Ishikawa (cell line): ENCODE results near the gene DSCAML1.

Experiments
- CEBPB ChIP-seq: IDR thresholded peaks from 2 replicates; pipeline ENCODE4 v1.6.1; 2012
- CREB1 ChIP-seq: IDR thresholded peaks from 2 replicates; pipeline ENCODE4 v1.6.1; 2012; ENCODE audit warnings: low read depth
- EGR1 ChIP-seq: IDR thresholded peaks from 2 replicates; pipeline ENCODE4 v1.6.1; 2012
- EP300 ChIP-seq: IDR thresholded peaks from 2 replicates; pipeline ENCODE4 v1.6.1; 2012; ENCODE audit warnings: borderline replicate concordance
- FOXM1 ChIP-seq: IDR thresholded peaks from 2 replicates; pipeline ENCODE4 v1.6.1; 2012; ENCODE audit warnings: low read depth, borderline replicate concordance
- MAX ChIP-seq: IDR thresholded peaks from 2 replicates; pipeline ENCODE4 v1.6.1; 2012
- NFIC ChIP-seq: IDR thresholded peaks from 2 replicates; pipeline ENCODE4 v1.6.1; 2012
- RAD21 ChIP-seq: IDR thresholded peaks from 2 replicates; pipeline ENCODE4 v1.6.1; 2012; ENCODE audit warnings: low read depth
- REST ChIP-seq: IDR thresholded peaks from 2 replicates; pipeline ENCODE4 v1.6.1; 2012; ENCODE audit warnings: low read depth, mild to moderate bottlenecking
- TAF1 ChIP-seq: IDR thresholded peaks from 2 replicates; pipeline ENCODE4 v1.6.1; 2012; ENCODE audit warnings: low read depth, mild to moderate bottlenecking
- TCF12 ChIP-seq: IDR thresholded peaks from 2 replicates; pipeline ENCODE4 v1.6.1; 2012; ENCODE audit warnings: low read depth
- TEAD4 ChIP-seq: IDR thresholded peaks from 2 replicates; pipeline ENCODE4 v1.6.1; 2012
- USF1 ChIP-seq: IDR thresholded peaks from 2 replicates; pipeline ENCODE4 v1.6.1; 2012
- YY1 ChIP-seq: IDR thresholded peaks from 2 replicates; pipeline ENCODE4 v1.6.1; 2012; ENCODE audit warnings: low read depth
- ZBTB7A ChIP-seq: IDR thresholded peaks from 2 replicates; pipeline ENCODE4 v1.6.1; 2012; ENCODE audit warnings: low read depth

Gene DSCAML1

GRCh38 chr11:117419482-117420142 is 377.4 kb downstream of the DSCAML1 start:
- TF ChIP-seq REST: no peak
- no peak for TF ChIP-seq CEBPB
- no peak for TF ChIP-seq USF1
- no peak for TF ChIP-seq TCF12
- TF ChIP-seq EP300: no peak
- no peak for TF ChIP-seq ZBTB7A
- TF ChIP-seq NFIC: no peak
- no peak for TF ChIP-seq CREB1
- TF ChIP-seq RAD21: no peak

- no peak for TF ChIP-seq USF1
Measured at GRCh38 chr11:117418737-117419481, 378.1 kb downstream of the DSCAML1 start.

GRCh38 chr11:117417856-117418255 is 379.2 kb downstream of the DSCAML1 start:
- TF ChIP-seq TCF12 (no peak), EGR1 (no peak), TAF1 (no peak), EP300 (no peak), REST (no peak), ZBTB7A (no peak), YY1 (no peak), FOXM1 (no peak), RAD21 (no peak), CREB1 (no peak), MAX (no peak)

GRCh38 chr11:117417342-117417741 is 379.7 kb downstream of the DSCAML1 start:
- TF ChIP-seq EGR1: no peak
- TF ChIP-seq TAF1: no peak
- no peak for TF ChIP-seq REST
- TF ChIP-seq RAD21: no peak
- no peak for TF ChIP-seq EP300
- no peak for TF ChIP-seq TCF12
- TF ChIP-seq TEAD4: no peak

- TF ChIP-seq CREB1: no peak
- TF ChIP-seq TAF1: no peak
- TF ChIP-seq TEAD4: no peak
- no peak for TF ChIP-seq EGR1
- no peak for TF ChIP-seq REST
- TF ChIP-seq USF1: no peak
- TF ChIP-seq RAD21: no peak
- no peak for TF ChIP-seq NFIC
- TF ChIP-seq ZBTB7A: no peak
- no peak for TF ChIP-seq YY1
- no peak for TF ChIP-seq TCF12
- TF ChIP-seq FOXM1: no peak
- no peak for TF ChIP-seq CEBPB
- no peak for TF ChIP-seq MAX
- no peak for TF ChIP-seq EP300
Measured at GRCh38 chr11:117415358-117415896, 381.6 kb downstream of the DSCAML1 start.
